MM.1S (cell line): ENCODE measurements around the gene MTG1.

Source experiments
- EZH2 ChIP-seq: fragments of 300-600 bp; sonication (generic); optimal IDR thresholded peaks from 2 replicates; pipeline ENCODE3; 2017; ENCODE audit warnings: low read depth, mild to moderate bottlenecking, antibody characterized with exemption, low read length, mixed read lengths
- EZH2phosphoT487 ChIP-seq: fragments of 300-600 bp; sonication (generic); IDR thresholded peaks from 2 replicates; pipeline ENCODE4 v1.6.1; 2018; ENCODE audit warnings: antibody characterized with exemption, low read length
- TF ChIP-seq, protein P1 (sequence below): fragments of 300-600 bp; sonication (generic); IDR thresholded peaks from 2 replicates; pipeline ENCODE4 v1.5.1; 2016; ENCODE audit warnings: antibody characterized with exemption, low read length, mixed read lengths

DNA sequence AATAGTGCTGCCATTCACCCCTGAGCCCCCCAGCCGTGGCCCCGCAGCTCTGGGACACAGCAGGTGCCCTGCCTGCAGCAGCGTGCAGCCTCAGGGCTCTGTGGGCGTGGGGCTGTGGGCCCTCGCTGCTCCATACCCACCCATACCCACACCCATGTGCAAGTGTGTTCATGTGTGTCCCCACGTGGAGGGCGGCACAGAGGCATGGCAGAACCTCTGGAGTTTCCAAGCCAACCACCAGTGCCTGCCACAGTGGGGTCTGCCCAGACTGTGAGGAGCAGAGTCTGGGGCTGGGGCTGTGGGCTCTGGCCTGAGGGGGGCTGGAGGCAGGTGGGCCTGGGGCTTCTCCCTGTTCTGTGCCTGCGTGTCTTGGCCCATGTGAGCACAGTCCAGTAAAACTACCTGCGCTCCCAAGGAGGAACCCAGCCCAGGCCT lies 44.4 kb upstream of the MTG1 start:
- TF ChIP-seq, protein P1, sequence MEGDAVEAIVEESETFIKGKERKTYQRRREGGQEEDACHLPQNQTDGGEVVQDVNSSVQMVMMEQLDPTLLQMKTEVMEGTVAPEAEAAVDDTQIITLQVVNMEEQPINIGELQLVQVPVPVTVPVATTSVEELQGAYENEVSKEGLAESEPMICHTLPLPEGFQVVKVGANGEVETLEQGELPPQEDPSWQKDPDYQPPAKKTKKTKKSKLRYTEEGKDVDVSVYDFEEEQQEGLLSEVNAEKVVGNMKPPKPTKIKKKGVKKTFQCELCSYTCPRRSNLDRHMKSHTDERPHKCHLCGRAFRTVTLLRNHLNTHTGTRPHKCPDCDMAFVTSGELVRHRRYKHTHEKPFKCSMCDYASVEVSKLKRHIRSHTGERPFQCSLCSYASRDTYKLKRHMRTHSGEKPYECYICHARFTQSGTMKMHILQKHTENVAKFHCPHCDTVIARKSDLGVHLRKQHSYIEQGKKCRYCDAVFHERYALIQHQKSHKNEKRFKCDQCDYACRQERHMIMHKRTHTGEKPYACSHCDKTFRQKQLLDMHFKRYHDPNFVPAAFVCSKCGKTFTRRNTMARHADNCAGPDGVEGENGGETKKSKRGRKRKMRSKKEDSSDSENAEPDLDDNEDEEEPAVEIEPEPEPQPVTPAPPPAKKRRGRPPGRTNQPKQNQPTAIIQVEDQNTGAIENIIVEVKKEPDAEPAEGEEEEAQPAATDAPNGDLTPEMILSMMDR = no peak
- no peak for TF ChIP-seq EZH2phosphoT487
- no peak for TF ChIP-seq EZH2
